NCI-H226 (cell line): ENCODE measurements around the gene ITGA2.

Experiments
- DNase-seq: peaks from one replicate; pipeline ENCODE4 v3.0.0-alpha.2; 2015

Gene ITGA2

GRCh38 chr5:52989781-52990527, 802 bp downstream of the ITGA2 start:
- no peak for DNase-seq

GRCh38 chr5:52990528-52990925, 1.4 kb downstream of the ITGA2 start:
- DNase-seq = no peak

GRCh38 chr5:52993367-52993766, 4.2 kb downstream of the ITGA2 start:
- DNase-seq = no peak

GRCh38 chr5:52994266-52994665, 5.1 kb downstream of the ITGA2 start:
- DNase-seq = peak; percentile 22

GRCh38 chr5:52995095-52995494, 5.9 kb downstream of the ITGA2 start:
- DNase-seq = no peak

- no peak for DNase-seq
Measured at GRCh38 chr5:52995914-52996313, 6.8 kb downstream of the ITGA2 start.

- no peak for DNase-seq
Measured at GRCh38 chr5:52996979-52997378, 7.8 kb downstream of the ITGA2 start.

- DNase-seq = no peak
Measured at GRCh38 chr5:52997424-52997823, 8.3 kb downstream of the ITGA2 start.

- DNase-seq = no peak
Measured at GRCh38 chr5:52998552-52999313, 9.6 kb downstream of the ITGA2 start.

GRCh38 chr5:52999344-52999949, 10.3 kb downstream of the ITGA2 start:
- peak; percentile 27 for DNase-seq

GRCh38 chr5:53001541-53001940, 12.4 kb downstream of the ITGA2 start:
- no peak for DNase-seq

- DNase-seq = no peak
Measured at GRCh38 chr5:53002491-53002890, 13.3 kb downstream of the ITGA2 start.

- no peak for DNase-seq
Measured at GRCh38 chr5:53003144-53003543, 14.0 kb downstream of the ITGA2 start.

GRCh38 chr5:53006911-53007890, 18.0 kb downstream of the ITGA2 start:
- DNase-seq = no peak

- DNase-seq = no peak
Measured at GRCh38 chr5:53008751-53009150, 19.6 kb downstream of the ITGA2 start.

GRCh38 chr5:53009816-53010215, 20.7 kb downstream of the ITGA2 start:
- no peak for DNase-seq

GRCh38 chr5:53010814-53011213, 21.7 kb downstream of the ITGA2 start:
- no peak for DNase-seq

GRCh38 chr5:53011233-53011632, 22.1 kb downstream of the ITGA2 start:
- no peak for DNase-seq

GRCh38 chr5:53013857-53014256, 24.7 kb downstream of the ITGA2 start:
- no peak for DNase-seq

- DNase-seq = no peak
Measured at GRCh38 chr5:53017383-53017782, 28.2 kb downstream of the ITGA2 start.

- no peak for DNase-seq
Measured at GRCh38 chr5:53017794-53018391, 28.7 kb downstream of the ITGA2 start.

GRCh38 chr5:53019320-53019719, 30.2 kb downstream of the ITGA2 start:
- DNase-seq = peak; percentile 68
